Cardiac fibroblast (primary cell): ENCODE measurements around the gene RBMS1.

Source experiments
- DNase-seq, 2 donors: peaks; one replicate each; pipeline versions ENCODE4 v3.0.0 to v3.0.0-alpha.2; 2010; ENCODE audit warnings: low read depth in 2 of 2
- H3K4me3 ChIP-seq, 2 donors: replicated peaks in 1 of 2; 1 replicate in 1 of 2; 2 replicates in 1 of 2; pipeline ENCODE4 v1.5.1; 2011; ENCODE audit warnings: low read depth in 2 of 2, low read length in 2 of 2, mild to moderate bottlenecking in 2 of 2, moderate library complexity in 1 of 2
- TF ChIP-seq, protein P1 (sequence below): IDR thresholded peaks from one replicate; pipeline ENCODE4 v1.5.1; 2011; ENCODE audit warnings: low read depth, mild to moderate bottlenecking, low read length, inconsistent platforms

The RBMS1 gene

GRCh38 chr2:160291382-160291781 lies 202.2 kb downstream of the RBMS1 start:
- no peak for DNase-seq
- TF ChIP-seq, protein P1, sequence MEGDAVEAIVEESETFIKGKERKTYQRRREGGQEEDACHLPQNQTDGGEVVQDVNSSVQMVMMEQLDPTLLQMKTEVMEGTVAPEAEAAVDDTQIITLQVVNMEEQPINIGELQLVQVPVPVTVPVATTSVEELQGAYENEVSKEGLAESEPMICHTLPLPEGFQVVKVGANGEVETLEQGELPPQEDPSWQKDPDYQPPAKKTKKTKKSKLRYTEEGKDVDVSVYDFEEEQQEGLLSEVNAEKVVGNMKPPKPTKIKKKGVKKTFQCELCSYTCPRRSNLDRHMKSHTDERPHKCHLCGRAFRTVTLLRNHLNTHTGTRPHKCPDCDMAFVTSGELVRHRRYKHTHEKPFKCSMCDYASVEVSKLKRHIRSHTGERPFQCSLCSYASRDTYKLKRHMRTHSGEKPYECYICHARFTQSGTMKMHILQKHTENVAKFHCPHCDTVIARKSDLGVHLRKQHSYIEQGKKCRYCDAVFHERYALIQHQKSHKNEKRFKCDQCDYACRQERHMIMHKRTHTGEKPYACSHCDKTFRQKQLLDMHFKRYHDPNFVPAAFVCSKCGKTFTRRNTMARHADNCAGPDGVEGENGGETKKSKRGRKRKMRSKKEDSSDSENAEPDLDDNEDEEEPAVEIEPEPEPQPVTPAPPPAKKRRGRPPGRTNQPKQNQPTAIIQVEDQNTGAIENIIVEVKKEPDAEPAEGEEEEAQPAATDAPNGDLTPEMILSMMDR: peak; percentile 19
- H3K4me3 ChIP-seq: no peak overlapping the region

- TF ChIP-seq, protein P1: no peak
- no peak for DNase-seq
- H3K4me3 ChIP-seq: no peak overlapping the region
These were observed 203.0 kb downstream of the RBMS1 start for GRCh38 chr2:160290598-160290997.

- H3K4me3 ChIP-seq: no peak overlapping the region
- TF ChIP-seq, protein P1: no peak
- DNase-seq: peak in 1 of 2 donors; percentile 56
These were observed 203.8 kb downstream of the RBMS1 start for GRCh38 chr2:160289831-160290230.

DNA sequence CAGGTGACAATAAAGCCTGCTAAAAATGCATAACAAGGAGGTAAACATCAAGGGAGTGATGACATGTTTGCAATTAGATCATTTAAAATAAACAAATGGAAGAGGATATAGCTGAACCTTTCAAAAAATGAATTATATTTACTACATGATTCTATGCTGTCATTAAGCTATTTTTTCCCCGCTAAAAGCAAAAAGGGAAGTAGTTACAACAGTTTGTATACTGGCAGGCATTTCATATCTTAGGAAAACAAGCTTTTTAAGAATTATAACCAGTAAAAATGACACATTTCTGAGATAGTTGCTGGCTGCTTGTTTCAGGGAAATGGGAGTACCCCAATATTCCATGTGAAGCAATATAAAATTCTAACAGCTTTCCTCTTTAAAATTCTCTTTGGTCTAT lies 204.5 kb downstream of the RBMS1 start:
- H3K4me3 ChIP-seq: no peak overlapping the region
- TF ChIP-seq, protein P1: no peak
- DNase-seq: no peak

GRCh38 chr2:160288324-160288723 lies 205.3 kb downstream of the RBMS1 start:
- DNase-seq: peak in 1 of 2 donors; percentile 60
- TF ChIP-seq, protein P1: no peak
- H3K4me3 ChIP-seq: no peak overlapping the region

DNA sequence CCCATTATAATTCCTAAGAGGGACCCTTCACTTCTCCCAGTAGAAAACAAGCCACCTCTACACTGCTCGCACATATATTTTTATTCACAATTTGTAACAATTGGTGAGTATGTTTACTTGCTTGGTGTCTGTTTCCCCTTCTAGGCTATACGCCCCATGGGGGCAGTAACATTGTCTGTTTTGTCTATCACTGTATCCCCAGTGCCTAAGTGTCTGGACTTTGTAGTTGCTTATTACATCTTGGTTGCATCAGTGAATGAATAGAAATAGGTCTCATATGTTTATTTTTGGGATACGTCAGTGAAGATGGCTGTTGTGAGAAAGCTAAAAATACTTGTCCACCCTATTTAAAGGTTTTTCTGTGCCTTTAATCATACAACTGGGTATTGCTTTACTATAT lies 206.1 kb downstream of the RBMS1 start:
- H3K4me3 ChIP-seq: no peak overlapping the region
- DNase-seq: peak in 1 of 2 donors; percentile 64
- TF ChIP-seq, protein P1: no peak

GRCh38 chr2:160286551-160286950 lies 207.1 kb downstream of the RBMS1 start:
- no peak overlapping the region for H3K4me3 ChIP-seq
- DNase-seq: no peak
- TF ChIP-seq, protein P1: no peak
